Stimulated activated CD8-positive, alpha-beta memory T cell treated with anti-CD3 and anti-CD28 coated beads, Interleukin-7, amount 100 ng/mL, for 1 hour (primary cell): ENCODE results near the gene GLTPD2.

Experiments used
- DNase-seq, 2 donors: peaks; one replicate each; pipeline ENCODE4 v3.0.0-alpha.2; 2020; ENCODE audit warnings: low read depth in 2 of 2

The GLTPD2 gene

DNA sequence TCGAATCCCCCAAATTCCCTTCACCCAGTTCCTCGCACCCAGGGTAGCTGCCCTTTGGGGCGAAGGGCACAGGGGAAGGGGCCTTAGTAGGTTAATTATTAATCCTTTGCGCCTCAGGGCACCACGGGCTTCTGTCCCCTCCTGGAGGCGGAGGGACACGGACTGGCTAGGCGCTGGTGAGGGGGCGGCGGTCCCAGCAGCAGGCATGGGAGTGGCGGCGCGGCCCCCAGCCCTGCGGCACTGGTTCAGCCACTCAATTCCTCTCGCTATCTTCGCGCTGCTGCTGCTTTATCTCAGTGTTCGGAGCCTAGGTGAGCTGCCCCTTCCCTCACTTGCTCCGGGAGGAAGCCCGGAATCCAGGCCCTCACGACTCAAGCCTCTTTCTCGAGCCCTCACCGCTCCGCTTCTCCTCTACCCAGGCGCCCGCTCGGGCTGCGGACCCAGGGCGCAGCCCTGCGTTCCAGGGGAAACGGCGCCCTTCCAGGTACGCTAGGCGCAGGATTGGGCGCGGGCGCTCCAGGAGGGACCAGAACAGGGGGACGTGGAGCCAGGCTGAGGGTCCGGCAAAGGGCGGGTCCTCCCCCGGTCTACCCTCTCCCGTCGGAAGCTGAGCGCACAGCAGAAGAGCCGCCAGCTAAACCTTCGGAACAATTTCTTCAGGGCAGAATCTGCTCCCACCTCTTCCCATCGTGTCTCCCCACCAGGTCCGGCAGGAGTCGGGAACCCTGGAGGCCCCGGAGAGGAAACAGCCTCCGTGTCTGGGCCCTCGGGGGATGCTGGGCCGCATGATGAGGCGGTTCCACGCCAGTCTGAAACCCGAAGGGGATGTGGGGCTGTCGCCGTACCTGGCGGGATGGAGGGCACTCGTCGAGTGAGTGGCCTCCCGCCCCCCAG, at the start of gene GLTPD2:
Gene GLTPD2, plus strand, starts transcription at position 158 of the 894 bp plus-strand sequence. Its CDS starts 48 bp downstream, at position 206.
- no peak for DNase-seq

DNA sequence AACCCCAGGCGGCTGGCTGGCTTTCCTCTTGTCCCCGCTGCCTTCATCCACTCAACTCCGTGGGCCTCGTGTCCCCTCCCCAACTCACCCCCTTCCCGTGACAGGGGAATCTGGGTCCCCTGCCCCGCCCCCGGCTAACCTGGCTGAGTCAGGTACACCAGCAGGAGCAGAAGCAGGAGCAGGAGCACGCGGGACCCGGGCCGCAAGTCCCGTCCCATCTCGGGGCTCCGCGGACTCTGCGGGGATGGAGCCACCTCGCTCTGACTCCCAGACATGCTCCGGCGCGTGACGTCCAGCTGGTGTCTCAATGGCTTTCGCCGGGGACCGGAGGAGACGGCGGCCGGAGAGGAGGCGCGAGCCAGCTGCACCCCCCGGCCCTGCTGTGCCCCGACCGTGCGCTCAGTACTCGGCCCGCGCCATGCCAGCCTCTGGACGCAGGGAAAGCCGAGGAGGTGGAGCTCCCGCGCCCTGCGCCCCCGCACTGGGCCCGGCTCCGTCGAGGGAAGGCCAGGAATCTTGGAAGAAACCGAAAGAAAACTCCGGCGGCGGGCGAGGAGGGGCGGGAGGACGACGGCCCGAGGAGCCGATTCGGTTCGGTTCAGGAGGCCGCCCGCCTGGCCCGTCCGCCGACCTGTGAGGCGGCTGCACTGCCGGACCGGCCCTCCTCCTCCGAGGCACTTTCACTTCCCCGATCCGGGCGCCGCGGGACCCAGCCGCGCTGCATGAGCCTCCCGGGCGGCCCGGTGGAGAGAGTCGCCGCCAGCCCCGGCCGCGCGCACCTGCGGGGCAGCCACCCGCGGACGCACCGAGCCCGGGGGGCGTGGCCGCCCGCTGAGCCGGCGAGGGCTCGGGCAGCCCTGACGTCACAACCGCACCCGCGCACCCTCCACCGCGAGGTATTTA, 49.4 kb upstream of the GLTPD2 start, which contains the start of the genes CXCL16 and ZMYND15:
Gene CXCL16, minus strand, starts transcription at position 807 of the 903 bp plus-strand sequence. Its CDS starts 589 bp downstream, at position 218.
Gene ZMYND15, plus strand, starts transcription at position 712 of the 903 bp plus-strand sequence. CDS start 716 bp downstream, outside the sequence.
- DNase-seq, result peak in 1 of 2 donors; percentile 35

DNA sequence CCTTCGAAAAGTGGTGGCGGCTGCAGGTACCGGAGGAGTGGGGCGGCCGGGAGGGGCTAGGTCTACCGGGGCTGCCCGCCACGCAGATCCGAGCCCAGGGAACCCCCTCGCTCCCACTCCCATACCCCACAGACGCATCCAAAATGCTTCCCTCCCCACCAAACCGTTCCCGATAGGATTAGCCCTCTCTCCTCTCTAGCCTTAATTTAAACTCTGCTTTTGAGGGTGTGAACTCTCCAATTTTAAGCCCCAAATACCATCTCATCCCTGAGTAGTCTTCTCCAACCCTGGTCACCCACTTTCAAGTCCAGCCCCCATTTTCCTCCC, 48.8 kb upstream of the GLTPD2 start:
- no peak for DNase-seq

DNA sequence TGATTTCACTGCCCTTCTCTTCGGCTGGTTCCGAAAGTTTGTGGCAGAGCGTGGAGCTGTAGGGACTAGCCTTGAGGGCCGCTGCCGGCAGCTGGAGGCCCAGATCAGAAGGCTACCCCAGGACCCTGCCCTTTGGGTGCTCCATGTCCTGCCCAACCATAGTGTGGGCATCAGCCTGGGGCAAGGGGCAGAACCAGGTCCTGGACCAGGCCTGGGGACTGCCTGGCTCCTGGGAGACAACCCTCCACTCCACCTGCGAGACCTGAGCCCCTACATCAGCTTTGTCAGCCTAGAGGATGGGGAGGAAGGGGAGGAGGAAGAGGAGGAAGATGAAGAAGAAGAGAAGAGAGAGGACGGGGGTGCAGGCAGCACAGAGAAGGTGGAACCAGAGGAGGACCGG, 48.2 kb upstream of the GLTPD2 start:
- no peak for DNase-seq

DNA sequence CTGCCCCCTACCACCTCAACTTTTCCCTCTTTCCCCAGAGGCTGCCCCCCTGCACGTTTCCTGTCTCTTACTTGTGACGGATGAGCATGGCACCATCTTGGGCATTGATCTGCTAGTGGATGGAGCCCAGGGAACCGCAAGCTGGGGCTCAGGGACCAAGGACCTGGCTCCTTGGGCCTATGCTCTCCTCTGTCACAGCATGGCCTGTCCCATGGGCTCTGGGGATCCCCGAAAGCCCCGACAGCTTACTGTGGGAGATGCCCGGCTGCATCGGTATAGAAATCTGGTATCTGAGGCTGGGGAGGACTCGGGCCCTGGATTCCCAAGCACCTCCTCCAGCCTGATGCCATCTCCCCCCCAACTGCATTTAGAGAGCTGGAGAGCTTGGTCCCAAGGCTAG, 47.2 kb upstream of the GLTPD2 start:
- no peak for DNase-seq

DNA sequence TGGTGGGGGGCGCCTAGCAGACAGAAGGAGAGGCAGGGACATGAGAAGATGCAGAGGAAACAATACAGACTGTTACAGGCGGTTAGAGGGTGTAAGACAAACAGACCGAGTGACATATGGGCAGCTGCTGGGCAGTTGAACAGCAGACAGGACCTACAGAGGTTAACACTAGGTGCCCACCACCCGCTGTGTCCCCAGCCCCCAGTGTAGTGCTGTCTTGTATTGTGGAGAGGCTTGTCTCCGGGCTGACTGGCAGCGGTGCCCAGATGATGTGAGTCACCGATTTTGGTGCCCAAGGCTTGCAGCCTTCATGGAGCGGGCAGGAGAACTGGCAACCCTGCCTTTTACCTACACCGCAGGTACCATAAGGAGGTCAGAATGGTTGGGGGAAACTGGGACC, 46.6 kb upstream of the GLTPD2 start:
- no peak for DNase-seq

DNA sequence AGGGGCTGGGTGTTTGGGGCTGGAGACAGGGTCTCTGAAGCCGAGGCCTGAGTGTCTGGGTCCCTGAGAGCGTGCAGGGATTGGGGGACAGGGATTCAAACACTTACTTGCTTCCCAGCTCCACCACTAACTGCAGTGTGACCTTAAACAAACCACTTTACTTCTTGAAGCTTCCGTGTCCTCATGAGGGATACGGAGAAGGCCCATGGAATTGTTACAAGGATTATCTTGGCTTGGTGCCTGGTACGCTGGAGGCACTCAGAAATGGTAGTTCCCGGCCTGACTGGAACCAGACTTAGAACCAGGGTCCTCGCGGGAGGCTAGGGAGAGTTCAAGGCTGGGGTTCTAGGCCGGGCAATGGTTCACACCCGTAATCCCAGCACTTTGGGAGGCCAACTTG, 46.1 kb upstream of the GLTPD2 start:
- DNase-seq, result no peak

DNA sequence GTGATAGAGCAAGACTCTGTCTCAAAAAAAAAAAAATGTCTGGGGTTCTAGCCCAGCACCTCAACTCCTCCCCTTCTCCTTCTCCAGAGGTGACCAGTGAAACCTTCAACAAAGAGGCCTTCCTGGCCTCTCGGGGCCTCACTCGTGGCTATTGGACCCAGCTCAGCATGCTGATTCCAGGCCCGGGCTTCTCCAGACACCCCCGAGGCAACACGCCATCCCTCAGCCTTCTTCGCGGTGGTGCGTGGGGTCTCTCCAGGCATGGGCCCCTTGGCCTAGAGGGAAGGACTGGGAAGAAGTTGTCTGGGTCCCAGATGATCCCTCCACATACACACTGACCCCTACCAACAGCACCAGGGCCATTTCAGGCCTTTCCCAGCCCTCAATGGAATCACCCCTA, 45.5 kb upstream of the GLTPD2 start:
- DNase-seq, result no peak

DNA sequence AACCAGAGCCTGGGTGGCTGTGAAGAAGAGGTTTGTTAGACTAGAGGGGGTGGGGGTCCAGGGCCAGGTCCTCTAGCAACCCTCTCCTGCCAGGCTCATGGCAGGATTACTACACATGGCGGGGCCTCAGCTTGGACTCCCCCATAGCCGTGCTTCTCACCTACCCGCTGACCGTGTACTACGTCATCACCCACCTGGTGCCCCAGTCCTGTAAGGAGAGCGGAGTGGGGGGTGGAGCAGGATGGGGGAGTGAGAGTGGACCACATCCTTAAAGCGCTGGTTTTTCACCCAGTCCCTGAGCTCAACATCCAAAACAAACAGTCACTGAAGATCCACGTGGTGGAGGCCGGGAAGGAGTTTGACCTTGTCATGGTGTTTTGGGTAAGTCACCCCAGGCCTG, 44.9 kb upstream of the GLTPD2 start:
- no peak for DNase-seq

DNA sequence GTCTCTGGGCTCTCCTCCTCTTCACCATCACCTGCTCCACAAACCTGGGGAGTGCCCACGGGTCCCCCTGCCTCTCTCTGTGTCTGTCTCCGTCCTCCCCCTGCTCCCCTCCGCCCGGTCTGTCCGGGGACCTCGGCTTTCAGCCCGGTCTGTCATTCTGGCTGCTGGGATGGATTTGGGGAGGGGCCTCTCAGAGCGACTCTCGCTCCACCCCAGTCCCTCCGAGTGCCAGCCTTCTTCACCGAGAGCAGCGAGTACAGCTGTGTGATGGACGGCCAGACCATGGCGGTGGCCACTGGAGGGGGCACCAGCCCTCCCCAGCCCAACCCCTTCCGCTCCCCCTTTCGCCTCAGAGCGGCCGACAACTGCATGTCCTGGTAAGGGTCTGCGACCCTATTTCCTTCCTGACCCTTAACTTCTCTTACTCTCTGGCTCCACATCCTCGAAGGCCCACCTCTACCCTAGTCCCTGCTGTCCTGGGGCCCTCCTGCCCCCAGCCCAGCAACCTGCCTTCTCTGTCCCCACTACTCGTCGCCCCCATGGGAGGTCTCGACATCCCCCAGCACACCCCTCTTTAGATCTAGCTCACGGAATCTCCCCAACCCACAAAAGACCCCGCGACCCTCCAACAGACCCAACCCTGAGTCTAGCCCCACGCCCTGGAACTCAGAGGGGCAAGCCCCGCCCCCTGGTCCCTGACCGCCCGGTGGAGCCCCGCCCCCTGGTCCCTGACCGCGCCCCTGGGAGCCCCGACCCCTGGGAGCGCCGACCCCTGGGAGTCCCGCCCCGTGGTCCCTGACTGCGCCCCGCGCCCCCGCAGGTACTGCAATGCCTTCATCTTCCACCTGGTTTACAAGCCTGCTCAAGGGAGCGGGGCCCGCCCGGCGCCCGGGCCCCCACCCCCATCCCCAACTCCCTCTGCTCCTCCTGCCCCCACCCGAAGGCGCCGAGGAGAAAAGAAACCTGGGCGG, 43.5 kb upstream of the GLTPD2 start:
- no peak for DNase-seq

DNA sequence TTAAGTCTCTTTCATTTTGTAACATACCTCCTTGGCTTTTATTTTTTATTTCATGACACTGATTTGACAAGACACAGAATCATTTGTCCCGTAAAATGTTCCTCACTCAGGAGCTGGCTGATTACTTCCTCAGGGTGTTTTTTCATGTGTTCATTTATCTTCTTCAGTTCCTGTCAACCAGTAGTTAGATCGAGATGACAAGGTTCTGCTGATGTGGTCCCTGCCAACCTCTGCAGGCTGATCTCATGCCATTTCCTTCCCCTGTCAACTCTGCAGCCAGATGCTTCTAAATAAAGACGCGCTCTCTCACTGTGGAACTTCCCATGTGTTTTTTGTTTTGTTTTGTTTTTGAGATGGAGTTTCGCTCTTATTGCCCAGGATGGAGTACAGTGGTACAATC, 40.9 kb upstream of the GLTPD2 start:
- DNase-seq, result no peak

DNA sequence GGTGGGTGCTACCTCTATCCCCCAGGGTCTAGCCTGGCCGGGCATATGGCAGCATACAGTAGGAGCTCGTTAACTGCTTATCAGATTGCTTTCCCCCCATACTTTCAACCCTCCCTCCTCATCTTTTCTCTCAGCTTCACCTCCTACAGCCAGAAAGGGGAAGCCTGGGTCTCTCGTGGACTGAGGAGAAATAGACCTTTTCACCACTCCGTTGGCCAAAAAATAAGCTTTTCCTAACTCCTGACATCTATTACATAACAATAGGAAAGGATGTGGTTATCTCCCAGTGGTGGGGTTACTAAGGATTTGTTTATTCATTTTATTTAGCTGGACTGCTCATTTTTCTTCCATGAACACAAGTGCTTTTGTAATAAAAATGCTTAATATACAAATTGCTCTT, 40.1 kb upstream of the GLTPD2 start:
- DNase-seq, result no peak

DNA sequence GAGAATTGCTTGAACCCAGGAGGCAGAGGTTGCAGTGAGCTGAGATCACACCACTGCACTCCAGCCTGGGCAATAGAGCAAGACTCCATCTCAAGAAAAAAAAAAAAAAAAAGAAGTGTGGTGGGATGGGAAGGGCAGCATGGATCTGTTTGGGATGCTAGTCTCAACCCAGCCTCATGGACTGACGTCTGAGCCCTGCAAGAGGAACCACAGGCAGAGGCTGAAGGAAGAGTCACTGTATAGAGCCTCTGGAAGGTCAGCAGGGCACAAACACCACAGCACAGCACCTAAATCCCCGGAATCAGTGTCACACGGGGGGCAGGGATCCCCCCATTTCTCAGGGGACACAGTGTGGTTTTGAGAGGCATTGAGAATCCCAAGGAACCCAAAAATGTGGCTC, 38.2 kb upstream of the GLTPD2 start:
- no peak for DNase-seq

DNA sequence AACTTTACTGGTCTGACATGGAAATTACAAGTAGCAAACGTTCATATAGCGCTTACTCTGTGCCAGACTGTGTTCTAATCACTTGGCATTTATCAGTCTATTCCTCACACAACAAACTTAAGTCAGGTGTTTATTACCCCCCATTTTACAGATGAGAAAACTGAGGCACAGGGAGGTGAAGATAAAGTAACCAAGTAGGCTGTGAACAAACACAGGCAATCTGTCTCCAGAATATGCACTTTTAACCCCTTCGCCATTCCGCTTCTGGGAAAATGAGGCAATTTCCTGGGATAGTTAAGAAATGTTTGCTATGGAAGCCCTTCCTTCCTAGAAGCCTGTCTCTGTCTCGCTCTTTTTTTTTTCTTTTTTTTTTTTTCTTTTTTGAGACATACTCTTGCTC, 36.8 kb upstream of the GLTPD2 start:
- no peak for DNase-seq

DNA sequence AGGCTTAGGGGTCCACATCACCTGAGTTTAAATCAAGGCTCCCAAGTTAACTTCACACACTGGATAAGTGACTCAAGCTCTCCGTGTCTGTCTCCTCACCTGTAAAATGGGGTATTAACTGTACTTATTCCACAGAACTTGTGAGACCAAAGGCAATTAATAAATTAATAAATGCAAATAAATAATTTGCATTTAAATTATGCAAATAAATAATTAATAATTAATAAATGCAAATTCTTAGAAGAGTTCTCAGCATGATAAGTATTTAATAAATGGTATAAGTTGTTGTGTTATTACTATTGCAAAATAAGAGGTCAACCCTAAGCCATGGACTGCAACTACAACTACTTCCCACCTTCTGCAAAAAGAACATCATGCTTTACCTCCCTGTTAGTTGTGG, 35.4 kb upstream of the GLTPD2 start:
- no peak for DNase-seq

DNA sequence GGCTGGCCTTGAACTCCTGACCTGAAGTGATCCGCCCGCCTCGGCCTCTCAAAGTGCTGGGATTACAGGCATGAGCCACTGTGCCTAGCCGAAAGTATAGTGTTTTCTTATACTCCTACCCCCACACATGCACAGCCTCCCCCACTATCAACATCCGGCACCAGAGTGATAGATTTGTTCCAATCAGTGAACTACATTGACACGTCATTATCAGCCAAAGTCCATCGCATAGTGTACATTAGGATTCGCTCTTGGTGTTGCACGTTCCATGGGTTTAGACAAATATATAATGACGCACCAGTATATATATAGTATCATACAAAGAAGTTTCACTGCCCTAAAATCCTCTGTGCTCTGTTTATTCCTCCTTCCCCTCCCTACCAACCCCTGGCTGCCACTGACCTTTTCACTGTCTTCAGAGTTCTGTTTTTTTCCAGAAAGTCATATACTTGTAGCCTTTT, 29.0 kb upstream of the GLTPD2 start:
- DNase-seq, result no peak

DNA sequence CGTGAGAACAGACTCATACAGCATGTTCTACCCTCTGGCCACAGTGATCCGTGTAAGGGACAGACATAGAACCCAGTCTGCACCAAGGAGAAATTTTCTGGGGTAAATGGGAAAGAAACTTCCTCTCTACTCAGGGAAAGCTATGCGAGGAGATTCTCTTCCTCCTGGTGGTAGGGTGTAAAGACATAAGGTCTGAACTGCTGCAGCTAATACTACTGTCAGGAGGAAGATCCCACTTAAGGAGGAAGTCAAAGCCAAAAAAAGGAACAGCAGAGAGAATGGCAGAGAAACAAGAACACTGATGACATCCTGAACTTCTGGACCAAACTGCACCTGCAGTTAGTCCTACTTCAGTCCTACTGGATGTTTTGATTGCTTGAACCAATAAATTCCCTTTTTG, 24.2 kb upstream of the GLTPD2 start:
- no peak for DNase-seq

DNA sequence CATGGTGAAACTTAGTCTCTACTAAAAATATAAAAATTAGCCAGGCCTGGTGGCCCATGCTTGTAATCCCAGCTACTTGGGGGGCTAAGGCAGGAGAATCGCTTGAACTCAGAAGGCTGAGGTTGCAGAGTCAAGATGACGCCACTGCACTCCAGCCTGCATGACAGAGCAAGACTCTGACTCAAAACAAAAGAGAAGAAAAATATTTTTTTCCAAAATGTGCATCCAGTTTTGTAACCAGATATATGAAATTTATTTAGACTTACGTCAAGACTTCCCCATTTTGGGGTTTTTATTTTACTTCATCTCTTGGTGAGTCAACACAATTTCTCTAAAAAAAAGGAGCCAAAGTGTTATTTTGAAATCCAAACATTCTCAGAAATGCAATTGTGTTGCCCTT, 22.6 kb upstream of the GLTPD2 start:
- no peak for DNase-seq

DNA sequence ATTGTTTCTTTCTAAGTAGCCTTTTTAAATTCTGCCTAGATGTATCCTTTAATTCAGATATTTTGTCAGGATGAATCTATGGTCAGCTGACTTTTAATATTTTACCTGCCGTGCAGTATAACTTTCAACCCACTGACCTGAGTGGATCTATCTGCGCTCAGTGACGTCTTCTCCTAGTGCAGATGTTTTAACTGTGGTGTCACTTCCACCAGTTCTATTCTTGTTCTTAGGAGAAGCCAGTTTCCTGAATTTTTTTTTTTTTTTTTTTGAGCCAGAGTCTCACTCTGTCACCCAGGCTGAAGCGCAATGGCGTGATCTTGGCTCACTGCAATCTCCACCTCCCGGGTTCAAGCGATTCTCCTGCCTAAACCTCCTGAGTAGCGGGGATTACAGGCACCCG, 22.0 kb upstream of the GLTPD2 start:
- DNase-seq, result no peak

DNA sequence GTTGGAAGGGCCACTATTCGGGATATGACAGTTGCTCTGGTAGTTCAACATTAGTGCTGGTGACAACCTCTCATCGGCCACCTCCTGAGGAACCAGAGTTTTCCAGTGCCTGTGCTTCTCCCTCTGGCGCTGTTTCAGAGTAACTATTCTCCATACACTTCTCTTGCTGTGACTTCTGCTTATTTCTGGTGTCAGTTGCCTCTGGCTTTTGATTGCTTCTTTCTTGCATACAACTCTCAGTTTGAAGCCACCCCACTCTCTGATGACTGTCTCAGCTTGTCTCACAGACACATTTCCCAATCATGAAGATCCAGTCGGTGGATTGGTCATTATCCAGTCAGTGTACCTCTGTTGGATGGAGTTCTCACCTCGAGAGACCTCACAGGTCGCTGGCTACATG, 20.5 kb upstream of the GLTPD2 start:
- no peak for DNase-seq

DNA sequence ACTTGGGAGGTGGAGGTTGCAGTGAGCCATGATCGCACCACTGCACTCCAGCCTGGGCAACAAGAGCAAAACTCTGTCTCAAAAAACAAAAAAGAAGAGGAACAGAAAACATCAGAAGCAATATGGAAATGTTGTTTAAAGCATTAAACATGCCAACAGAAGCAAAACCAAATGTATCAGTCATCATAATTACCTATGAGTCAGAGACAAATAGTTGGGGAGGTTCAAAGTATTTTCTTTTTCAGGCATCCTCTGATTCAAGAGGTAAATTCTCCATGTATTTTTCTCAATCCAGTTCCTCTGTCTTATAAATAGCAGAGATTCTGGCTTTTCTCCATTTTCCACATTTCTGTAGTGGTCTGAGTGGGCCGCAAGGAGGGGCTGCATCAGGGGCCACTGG, 19.1 kb upstream of the GLTPD2 start:
- DNase-seq, result no peak
